Lung (tissue), 12 donors: ENCODE data around the gene TP53AIP1. TPM values are rescaled to one million over a fixed set of nuclear protein-coding genes. Genes with fewer than 3 reads are reported as not detected.

Experiments
- ATAC-seq: fragments of 200-7000 bp; cut with Tn5 transposase; one replicate; pipeline ENCODE4 v1.9.1; 2020; ENCODE audit warnings: moderate number of reproducible peaks; ENCODE audit not compliant: insufficient read depth, low FRiP score
- DNase-seq, 3 donors: peaks; one replicate each; pipeline ENCODE4 v3.0.0-alpha.2; 2013 to 2017
- H3K27ac ChIP-seq, 2 donors: one replicate each; pipeline ENCODE4 v1.5.1; 2013; ENCODE audit warnings: mild to moderate bottlenecking in 2 of 2, moderate library complexity in 2 of 2, control low read depth in 1 of 2, inconsistent platforms in 1 of 2, low read depth in 1 of 2, low read length in 1 of 2
- H3K27me3 ChIP-seq, 3 donors: one replicate each; pipeline ENCODE4 v1.5.1; 2013; ENCODE audit warnings: low read length in 2 of 3; ENCODE audit not compliant: control insufficient read depth in 3 of 3, insufficient read depth in 3 of 3
- H3K36me3 ChIP-seq, 4 donors: one replicate each; pipeline ENCODE4 v1.5.1; 2013; ENCODE audit warnings: low read length in 4 of 4, mild to moderate bottlenecking in 1 of 4, moderate library complexity in 1 of 4; ENCODE audit not compliant: control insufficient read depth in 4 of 4, insufficient read depth in 4 of 4
- H3K4me1 ChIP-seq, 5 donors: one replicate each; pipeline ENCODE4 v1.5.1; 2013; ENCODE audit warnings: low read length in 5 of 5, mild to moderate bottlenecking in 2 of 5, moderate library complexity in 1 of 5; ENCODE audit not compliant: control insufficient read depth in 5 of 5, insufficient read depth in 5 of 5
- H3K4me3 ChIP-seq: one replicate; pipeline ENCODE4 v1.5.1; 2013; ENCODE audit warnings: mild to moderate bottlenecking, control low read depth, moderate library complexity
- H3K9ac ChIP-seq, 2 donors: one replicate each; pipeline ENCODE4 v1.5.1; 2013; ENCODE audit warnings: low read length in 2 of 2, control low read depth in 1 of 2; ENCODE audit not compliant: insufficient read depth in 1 of 2
- H3K9me3 ChIP-seq, 4 donors: one replicate each; pipeline ENCODE4 v1.5.1; 2013; ENCODE audit warnings: low read length in 3 of 4, mild to moderate bottlenecking in 1 of 4, moderate library complexity in 1 of 4; ENCODE audit not compliant: control insufficient read depth in 4 of 4, insufficient read depth in 3 of 4
- CTCF ChIP-seq: IDR thresholded peaks from 2 replicates; pipeline ENCODE4 v1.5.1; 2012; ENCODE audit warnings: mild to moderate bottlenecking; ENCODE audit errors: control extremely low read depth, extremely low read depth
- WGBS, 2 donors: extraction: QIAGEN DNeasy Blood & Tissue Kit; methylation state at CpG; one replicate each; pipeline ENCODE4 v1.1.7; 2013; 5-methylcytosine and 5-hydroxymethylcytosine counted together
- polyA plus RNA-seq, 2 donors: library from polyadenylated mRNA; stranded (reverse); fragments of 200-250 nt; gene quantifications; one replicate each; pipeline ENCODE4 v1.2.1, GENCODE V29; 2013
- total RNA-seq, 2 donors: library from RNA; depleted of rRNA in 1 of 2; stranded (reverse); fragments of >200 nt in 1 of 2; gene quantifications; one replicate each; pipeline ENCODE4 v1.2.1, GENCODE V29; 2014 to 2021
- donor health status: control.
- donor health status: control.
- donor health status: Bipolar disorder and iron deficiency.
- donor health status: healthy.
- donor health status: DM: yes; HTN: yes; CAD: no.

Gene TP53AIP1
- total and polyA plus RNA-seq, 4 donors, result 0.16 to 1.8 (median 1.0) TPM

GRCh38 chr11:128936606-128937251, 5.9 kb downstream of the TP53AIP1 start:
- H3K27ac ChIP-seq, result no peak overlapping the region
- TF ChIP-seq CTCF, result no peak
- WGBS, 2 donors, result 80 to 86% methylated on average over 16 of the region's 16 CpGs
- no peak for ATAC-seq
- no peaks in the 10 kb centered on the region for H3K27me3 ChIP-seq
- H3K36me3 ChIP-seq, result no peaks in the 10 kb centered on the region
- peaks cover 0 to 11% (median 0%) of the 10 kb centered on the region in 5 donors for H3K4me1 ChIP-seq
- H3K4me3 ChIP-seq, result no peak overlapping the region
- DNase-seq, result peak; percentile 63 to 76 (median 69)
- peaks cover 0 to 3% (median 0%) of the 10 kb centered on the region in 4 donors for H3K9me3 ChIP-seq
- H3K9ac ChIP-seq, result no peak overlapping the region

GRCh38 chr11:128934926-128935325, 7.7 kb downstream of the TP53AIP1 start:
- no peak overlapping the region for H3K4me3 ChIP-seq
- no peak overlapping the region for H3K27ac ChIP-seq
- ATAC-seq (no peak), DNase-seq (no peak)
- H3K36me3 ChIP-seq, result no peaks in the 10 kb centered on the region
- H3K9ac ChIP-seq, result no peak overlapping the region
- H3K9me3 ChIP-seq, result peaks cover 0 to 3% (median 0%) of the 10 kb centered on the region in 4 donors
- no peaks in the 10 kb centered on the region for H3K27me3 ChIP-seq
- peaks cover 0 to 10% (median 0%) of the 10 kb centered on the region in 5 donors for H3K4me1 ChIP-seq
- TF ChIP-seq CTCF, result no peak
- 95 to 98% methylated on average over 10 of the region's 10 CpGs for WGBS, 2 donors

- WGBS, 2 donors, result 95% methylated on average over 7 of the region's 7 CpGs
These were observed 8.3 kb downstream of the TP53AIP1 start for GRCh38 chr11:128934351-128934750.

More at GRCh38 chr11:128934351-128934750, 8.3 kb downstream of the TP53AIP1 start:
- Histone ChIP-seq H3K9ac (no peak overlapping the region), H3K9me3 (peaks cover 0 to 3% (median 0%) of the 10 kb centered on the region in 4 donors), H3K27ac (no peak overlapping the region), H3K4me1 (peaks cover 0 to 4% (median 0%) of the 10 kb centered on the region in 5 donors), H3K27me3 (no peaks in the 10 kb centered on the region), H3K36me3 (no peaks in the 10 kb centered on the region), H3K4me3 (no peak overlapping the region)
- no peak for TF ChIP-seq CTCF
- no peak for ATAC-seq
- no peak for DNase-seq
